NCI-H146 treated with DMSO at 0.1 percent for 48 hours (cell line): Measurements from ENCODE around the gene CELF3.
"Not testable (repeated sequence)": the region's sequence is repeated elsewhere in the genome, so short reads cannot be mapped to it uniquely, and the experiment has no call there.

ENCODE experiments used
- DNase-seq: peaks from one replicate; lab custom pipeline; 2025; ENCODE audit not compliant: unreplicated experiment; lab: John Stamatoyannopoulos, UW

The CELF3 gene

GRCh38 chr1:151716771-151717631 is at the start of gene CELF3:
Gene CELF3, minus strand, starts transcription at chr1:151716803. Its CDS starts 783 bp downstream, at chr1:151716020.
- peak; percentile 94 for DNase-seq

GRCh38 chr1:151763990-151764389 is 47.4 kb upstream of the CELF3 start:
- DNase-seq: peak; percentile 10

- DNase-seq: peak; percentile 62
Measured at GRCh38 chr1:151762941-151763921, 46.6 kb upstream of the CELF3 start, which contains the start of gene MRPL9. Gene MRPL9, minus strand, starts transcription at chr1:151763496. Its CDS starts 17 bp downstream, at chr1:151763479.

- no peak for DNase-seq
Measured at GRCh38 chr1:151760597-151761385, 44.2 kb upstream of the CELF3 start.

- no peak for DNase-seq
Measured at GRCh38 chr1:151759241-151759640, 42.6 kb upstream of the CELF3 start.

- no peak for DNase-seq
Measured at GRCh38 chr1:151756291-151756690, 39.7 kb upstream of the CELF3 start.

- no peak for DNase-seq
Measured at GRCh38 chr1:151741516-151741915, 24.9 kb upstream of the CELF3 start.

- DNase-seq: no peak
Measured at GRCh38 chr1:151739590-151740355, 23.2 kb upstream of the CELF3 start.

- no peak for DNase-seq
Measured at GRCh38 chr1:151737479-151737878, 20.9 kb upstream of the CELF3 start.

GRCh38 chr1:151737026-151737425 is 20.4 kb upstream of the CELF3 start:
- DNase-seq: no peak

GRCh38 chr1:151733995-151734394 is 17.4 kb upstream of the CELF3 start:
- DNase-seq: not testable (repeated sequence)

- DNase-seq: no peak
Measured at GRCh38 chr1:151733126-151733525, 16.5 kb upstream of the CELF3 start.

GRCh38 chr1:151729966-151730291 is 13.3 kb upstream of the CELF3 start:
- DNase-seq: no peak

GRCh38 chr1:151729157-151729965 is 12.8 kb upstream of the CELF3 start:
- DNase-seq: no peak

GRCh38 chr1:151728151-151729054 is 11.8 kb upstream of the CELF3 start:
- DNase-seq: no peak

GRCh38 chr1:151723726-151724370 is 7.2 kb upstream of the CELF3 start:
- DNase-seq: no peak

GRCh38 chr1:151721788-151722510 is 5.3 kb upstream of the CELF3 start:
- no peak for DNase-seq
